Calu3 (cell line): Measurements from ENCODE around the gene SAMMSON. TPM values are rescaled to one million over a fixed set of nuclear protein-coding genes. Genes with fewer than 3 reads are reported as not detected.

Source experiments
- BruUV-seq: library from RNA; stranded (reverse); fragments of 400-500 nt; replicated peaks from 2 replicates; lab custom pipeline; 2021; lab: Mats Ljungman, UMichigan
- CTCF ChIA-PET: fragments of 300-600 bp; sonication (Branson Sonifier 250); formaldehyde crosslinking; loops from one replicate; lab custom pipeline; 2022; ENCODE audit warnings: antibody characterized with exemption; lab: Charles Lee
- DNase-seq: peaks from one replicate; pipeline ENCODE4 v3.0.0; 2022
- H3K27ac Mint-ChIP-seq: one replicate; pipeline ENCODE4 v1.8.0; 2022; ENCODE audit warnings: mixed read lengths; ENCODE audit not compliant: unreplicated experiment
- H3K27me3 Mint-ChIP-seq: one replicate; pipeline ENCODE4 v1.8.0; 2022; ENCODE audit warnings: mixed read lengths; ENCODE audit not compliant: unreplicated experiment
- H3K36me3 Mint-ChIP-seq: one replicate; pipeline ENCODE4 v1.8.0; 2022; ENCODE audit warnings: mild to moderate bottlenecking, moderate library complexity, mixed read lengths; ENCODE audit not compliant: insufficient read depth, unreplicated experiment
- H3K4me1 Mint-ChIP-seq: one replicate; pipeline ENCODE4 v1.8.0; 2022; ENCODE audit warnings: mild to moderate bottlenecking, low read depth, mixed read lengths; ENCODE audit not compliant: unreplicated experiment
- H3K4me3 Mint-ChIP-seq: one replicate; pipeline ENCODE4 v1.8.0; 2022; ENCODE audit warnings: mild to moderate bottlenecking, low read depth, moderate library complexity, mixed read lengths; ENCODE audit not compliant: unreplicated experiment
- H3K9me3 Mint-ChIP-seq: one replicate; pipeline ENCODE4 v1.8.0; 2022; ENCODE audit warnings: low read depth, mixed read lengths; ENCODE audit not compliant: unreplicated experiment
- CTCF ChIP-seq: fragments of 200-600 bp; IDR thresholded peaks from one replicate; pipeline ENCODE4 v1.8.0; 2022; ENCODE audit warnings: antibody characterized with exemption; ENCODE audit not compliant: unreplicated experiment
- intact Hi-C: fragments of 100-400 bp; cut with micrococcal nuclease; formaldehyde crosslinking; loops from one replicate; pipeline ENCODE4 v1.10.0; 2022; ENCODE audit not compliant: unreplicated experiment
- total RNA-seq: library from RNA; stranded (reverse); gene quantifications from 2 replicates; pipeline ENCODE4 v1.2.3, GENCODE V29; 2022

SAMMSON gene
- total RNA-seq, 1 experiment from 2014 or later = not detected

- Mint-ChIP-seq H3K4me1 (no peaks in the 10 kb centered on the region), H3K36me3 (no peaks in the 10 kb centered on the region), H3K27me3 (no peaks in the 10 kb centered on the region), H3K9me3 (peaks cover 6% of the 10 kb centered on the region), H3K27ac (no peak overlapping the region), H3K4me3 (no peak overlapping the region)
- intact Hi-C loops = no loop called here
- DNase-seq = no peak
- TF ChIP-seq CTCF = no peak
- CTCF ChIA-PET = interaction anchor here (0.6 kb wide), 1 partner anchor 1852 kb away, joined by 4 read pairs; no protein-coding TSS in a partner anchor
- BruUV-seq = no TSS peak
Observed at GRCh38 chr3:69976021-69976420, 23.5 kb upstream of the SAMMSON start.

GRCh38 chr3:69983546-69984265, 15.8 kb upstream of the SAMMSON start:
- DNase-seq = no peak
- CTCF ChIA-PET = interaction anchor here (0.6 kb wide), 1 partner anchor 677 kb away, joined by 3 read pairs; no protein-coding TSS in a partner anchor
- H3K4me3 Mint-ChIP-seq = no peak overlapping the region
- no peak for TF ChIP-seq CTCF
- peaks cover 3% of the 10 kb centered on the region for H3K9me3 Mint-ChIP-seq
- H3K4me1 Mint-ChIP-seq = peaks cover 10% of the 10 kb centered on the region
- no TSS peak for BruUV-seq
- H3K27ac Mint-ChIP-seq = no peak overlapping the region
- intact Hi-C loops = no loop called here
- H3K27me3 Mint-ChIP-seq = no peaks in the 10 kb centered on the region
- H3K36me3 Mint-ChIP-seq = no peaks in the 10 kb centered on the region

- Mint-ChIP-seq H3K36me3 (no peaks in the 10 kb centered on the region), H3K9me3 (peaks cover 3% of the 10 kb centered on the region), H3K4me1 (peaks cover 10% of the 10 kb centered on the region), H3K27ac (no peak overlapping the region), H3K27me3 (no peaks in the 10 kb centered on the region), H3K4me3 (no peak overlapping the region)
- CTCF ChIA-PET = no interaction called here
- intact Hi-C loops = no loop called here
- BruUV-seq = no TSS peak
- TF ChIP-seq CTCF = no peak
- no peak for DNase-seq
Observed at GRCh38 chr3:69985266-69985665, 14.3 kb upstream of the SAMMSON start.

- BruUV-seq = no TSS peak
- Mint-ChIP-seq H3K27ac (no peak overlapping the region), H3K36me3 (no peaks in the 10 kb centered on the region), H3K4me3 (no peak overlapping the region), H3K9me3 (no peaks in the 10 kb centered on the region), H3K27me3 (no peaks in the 10 kb centered on the region), H3K4me1 (peaks cover 10% of the 10 kb centered on the region)
- DNase-seq = no peak
- CTCF ChIA-PET = no interaction called here
- intact Hi-C loops = no loop called here
- no peak for TF ChIP-seq CTCF
Observed at GRCh38 chr3:69986419-69986818, 13.1 kb upstream of the SAMMSON start.
